ENCODE data around the gene MYO18B.

Gene MYO18B

DNA sequence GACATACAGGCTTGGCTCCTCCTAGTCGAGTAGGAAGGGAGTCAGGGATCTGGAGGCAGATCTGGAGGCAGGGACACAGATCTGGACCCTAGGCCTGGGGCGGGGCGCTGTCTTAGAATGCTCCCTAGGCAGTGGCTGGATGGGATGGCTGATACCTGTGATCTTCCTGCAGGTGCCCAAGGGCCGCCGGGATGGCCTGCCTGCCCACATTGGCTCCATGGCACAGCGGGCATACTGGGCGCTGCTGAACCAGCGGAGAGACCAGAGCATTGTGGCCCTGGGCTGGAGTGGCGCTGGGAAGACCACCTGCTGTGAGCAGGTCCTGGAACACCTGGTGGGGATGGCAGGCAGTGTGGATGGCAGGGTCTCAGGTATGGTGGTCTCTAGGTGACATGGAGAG is 35.4 kb downstream of the MYO18B start:
- DNase-seq (ENCODE audit: low spot score): no peak

DNA sequence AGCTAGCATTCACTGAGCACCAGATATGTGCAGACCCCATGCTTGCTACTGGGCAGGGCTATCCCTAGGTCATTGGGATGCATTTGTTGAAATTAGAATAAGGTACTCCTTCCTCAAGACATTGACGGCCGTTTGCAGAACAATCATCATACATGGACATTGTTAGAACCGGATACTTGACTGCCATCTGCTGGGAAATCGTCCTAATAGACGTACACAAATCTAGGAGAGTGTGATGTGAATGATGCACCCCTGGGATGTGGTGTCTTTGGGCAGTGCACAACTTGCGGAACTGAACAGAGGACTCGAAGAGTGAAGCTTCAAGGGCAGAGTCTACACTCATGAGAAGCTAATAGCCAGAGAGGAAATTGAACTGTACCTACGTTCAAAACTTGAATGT is 35.9 kb downstream of the MYO18B start:
- no peak for DNase-seq (ENCODE audit: low spot score)

DNA sequence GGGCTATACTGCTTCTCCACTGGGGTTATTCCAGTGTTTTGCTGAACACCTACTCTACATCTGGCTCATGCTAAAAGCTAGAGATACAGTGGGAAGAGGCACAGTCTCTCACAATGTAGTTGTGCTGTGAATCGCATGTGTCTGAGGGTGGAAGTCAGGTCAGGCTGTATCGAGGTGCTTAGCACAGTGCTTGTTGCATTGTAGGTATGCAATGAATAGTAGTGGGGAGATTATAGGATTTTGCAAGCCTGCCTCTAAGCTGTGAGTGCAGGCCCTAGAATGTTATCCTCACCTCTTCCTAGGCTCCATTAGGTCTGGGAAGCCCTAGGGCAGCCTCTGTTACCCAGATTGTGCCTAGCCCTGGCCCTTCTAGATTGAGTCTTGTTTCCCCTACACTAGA is 37.4 kb downstream of the MYO18B start:
- no peak for DNase-seq (ENCODE audit: low spot score)

DNA sequence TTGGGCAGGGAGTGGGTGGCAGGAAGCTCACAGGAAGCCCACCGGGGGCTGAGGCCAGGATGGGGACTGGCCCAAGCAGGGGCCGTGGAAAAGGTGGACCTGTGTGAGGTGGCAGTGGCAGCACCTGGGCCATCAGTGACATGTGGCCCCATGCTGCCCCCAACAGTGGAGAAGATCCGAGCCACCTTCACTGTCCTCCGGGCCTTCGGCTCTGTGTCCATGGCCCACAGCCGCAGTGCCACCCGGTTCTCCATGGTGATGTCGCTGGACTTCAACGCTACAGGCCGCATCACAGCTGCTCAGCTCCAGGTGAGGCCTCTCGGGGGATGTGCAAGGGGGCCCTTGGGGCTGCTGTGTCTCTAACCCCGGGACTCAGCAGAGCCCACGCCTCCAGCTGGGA is 37.9 kb downstream of the MYO18B start:
- no peak for DNase-seq (ENCODE audit: low spot score)

DNA sequence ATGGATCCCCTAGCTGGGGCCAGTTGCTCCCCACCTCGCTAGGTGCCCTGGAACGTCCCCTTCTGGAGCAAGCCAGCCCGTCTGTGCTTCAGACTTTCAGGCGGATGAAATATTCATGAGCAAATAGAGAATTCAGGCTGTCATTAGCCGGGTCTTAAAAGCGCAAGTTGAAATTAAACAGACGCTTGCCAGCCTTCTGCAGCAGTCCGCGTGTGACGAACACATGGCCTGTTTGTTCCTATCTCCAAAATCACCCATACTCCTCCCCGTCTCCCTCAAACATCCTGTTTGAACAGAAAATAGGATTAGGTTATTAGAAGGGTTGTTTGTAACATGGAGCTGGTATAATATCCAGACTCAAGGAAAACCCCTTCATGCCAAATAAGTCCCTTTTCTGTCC is 38.7 kb downstream of the MYO18B start:
- no peak for DNase-seq (ENCODE audit: low spot score)

DNA sequence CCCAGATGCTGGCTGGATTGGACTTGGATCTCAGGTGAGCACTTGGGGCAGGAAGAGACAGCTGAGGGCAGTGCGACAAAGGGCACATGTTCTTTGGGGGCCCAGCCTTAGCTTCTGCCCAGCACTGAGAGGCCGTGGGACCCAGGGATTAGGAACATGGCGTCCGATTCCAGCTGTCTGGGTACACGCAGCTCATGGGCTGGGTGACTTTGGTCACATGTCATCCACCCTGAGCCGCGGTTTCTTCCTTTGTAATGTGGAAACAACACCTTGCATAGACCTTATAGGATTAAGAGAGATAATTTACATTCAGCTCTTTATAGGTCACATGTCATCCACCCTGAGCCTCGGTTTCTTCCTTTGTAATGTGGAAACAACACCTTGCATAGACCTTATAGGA is 39.8 kb downstream of the MYO18B start:
- DNase-seq (ENCODE audit: low spot score): no peak

DNA sequence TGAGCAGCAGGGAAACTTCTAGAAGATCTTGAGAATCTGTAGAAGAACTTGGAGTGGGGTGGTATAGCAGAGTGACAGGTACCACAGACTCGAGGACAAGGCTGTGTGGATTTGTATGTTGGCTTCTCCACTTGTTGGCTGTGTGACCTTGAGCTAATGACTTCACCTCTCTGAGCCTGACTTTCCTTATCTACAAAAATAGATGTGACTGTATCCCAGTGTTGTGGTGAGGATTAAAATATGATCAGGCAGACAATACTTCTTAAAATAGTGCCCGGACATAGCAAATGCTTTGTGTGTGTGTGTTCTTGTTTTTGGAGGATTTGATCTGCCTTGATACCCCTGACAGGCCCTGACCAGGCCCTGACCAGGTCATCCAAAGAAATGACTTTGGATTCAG is 40.8 kb downstream of the MYO18B start:
- DNase-seq (ENCODE audit: low spot score): no peak

DNA sequence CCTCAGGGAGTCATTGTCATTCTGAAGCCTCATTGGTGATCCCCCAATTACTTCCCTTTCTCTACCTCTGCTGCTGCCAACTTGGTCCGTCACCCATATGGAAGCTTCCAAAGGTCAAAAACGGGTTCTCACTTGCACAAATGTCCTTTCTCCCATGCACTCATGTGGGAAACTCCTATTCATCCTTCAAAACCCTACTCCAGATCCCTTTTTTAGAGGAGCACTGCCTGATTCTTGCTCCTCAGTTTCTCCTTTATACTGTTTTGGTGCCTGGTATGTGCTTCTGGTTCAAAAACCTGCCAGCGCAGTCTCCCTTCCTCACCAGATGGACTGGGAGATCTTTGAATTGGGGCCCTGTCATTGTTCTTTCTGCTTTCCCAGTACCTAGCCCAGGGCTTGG is 41.9 kb downstream of the MYO18B start:
- no peak for DNase-seq (ENCODE audit: low spot score)

DNA sequence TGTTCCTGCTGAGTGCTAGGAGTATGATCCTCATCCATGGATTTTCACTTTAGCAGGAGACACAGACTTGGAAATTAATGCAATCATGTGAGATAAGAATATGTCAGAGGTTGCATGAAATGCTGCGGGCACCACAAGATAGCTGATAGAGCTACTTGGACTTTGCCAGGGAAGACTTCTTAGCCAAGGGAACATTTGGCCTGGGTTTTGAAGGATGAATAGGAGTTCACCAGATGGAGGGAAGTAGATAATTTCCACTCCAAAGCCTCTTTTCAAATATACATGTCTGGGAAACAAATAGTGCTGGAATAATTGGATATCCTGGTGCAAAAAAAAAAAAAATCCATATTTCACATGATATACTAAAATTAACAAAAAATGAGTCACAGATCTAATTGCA is 44.2 kb downstream of the MYO18B start:
- no peak for DNase-seq (ENCODE audit: low spot score)

DNA sequence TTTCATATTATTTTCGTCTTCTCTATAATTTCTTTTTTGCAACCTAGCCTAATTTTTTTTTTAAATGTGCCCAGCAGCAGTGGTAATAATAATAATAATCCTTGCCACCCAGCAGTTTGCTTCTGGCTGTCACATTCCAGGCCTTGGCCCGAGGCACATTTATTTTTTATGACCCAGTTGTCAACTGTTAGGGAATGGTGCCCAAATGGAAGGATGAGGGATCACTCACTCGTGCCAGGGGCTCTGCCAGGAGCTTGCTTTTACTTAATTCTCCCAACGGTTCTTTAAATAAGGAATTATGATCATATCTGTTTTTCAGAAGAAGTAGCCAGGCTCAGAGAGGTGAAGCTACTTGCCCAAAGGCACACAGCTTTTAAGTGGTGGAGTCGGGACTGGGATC is 49.6 kb downstream of the MYO18B start:
- DNase-seq (ENCODE audit: low spot score): no peak

DNA sequence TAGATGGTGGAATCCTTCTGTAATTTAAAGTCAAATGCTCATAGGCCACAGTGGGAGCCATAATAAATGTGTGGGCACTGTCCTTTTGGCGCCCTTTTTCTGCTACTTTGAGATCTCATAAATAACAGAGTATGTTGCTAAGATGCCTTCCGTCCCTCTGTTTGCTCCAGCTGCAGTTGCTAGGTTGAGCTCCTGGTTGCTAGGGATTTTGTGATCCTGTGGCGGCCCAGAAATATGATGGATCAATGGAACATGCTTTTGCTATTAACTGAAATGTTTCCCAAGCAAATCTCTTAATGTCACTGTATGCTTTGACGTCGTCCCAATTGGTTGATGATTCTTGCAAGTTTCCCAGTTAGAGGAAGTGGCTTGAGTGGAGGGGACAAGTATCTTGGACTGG is 53.5 kb downstream of the MYO18B start:
- no peak for DNase-seq (ENCODE audit: low spot score)

DNA sequence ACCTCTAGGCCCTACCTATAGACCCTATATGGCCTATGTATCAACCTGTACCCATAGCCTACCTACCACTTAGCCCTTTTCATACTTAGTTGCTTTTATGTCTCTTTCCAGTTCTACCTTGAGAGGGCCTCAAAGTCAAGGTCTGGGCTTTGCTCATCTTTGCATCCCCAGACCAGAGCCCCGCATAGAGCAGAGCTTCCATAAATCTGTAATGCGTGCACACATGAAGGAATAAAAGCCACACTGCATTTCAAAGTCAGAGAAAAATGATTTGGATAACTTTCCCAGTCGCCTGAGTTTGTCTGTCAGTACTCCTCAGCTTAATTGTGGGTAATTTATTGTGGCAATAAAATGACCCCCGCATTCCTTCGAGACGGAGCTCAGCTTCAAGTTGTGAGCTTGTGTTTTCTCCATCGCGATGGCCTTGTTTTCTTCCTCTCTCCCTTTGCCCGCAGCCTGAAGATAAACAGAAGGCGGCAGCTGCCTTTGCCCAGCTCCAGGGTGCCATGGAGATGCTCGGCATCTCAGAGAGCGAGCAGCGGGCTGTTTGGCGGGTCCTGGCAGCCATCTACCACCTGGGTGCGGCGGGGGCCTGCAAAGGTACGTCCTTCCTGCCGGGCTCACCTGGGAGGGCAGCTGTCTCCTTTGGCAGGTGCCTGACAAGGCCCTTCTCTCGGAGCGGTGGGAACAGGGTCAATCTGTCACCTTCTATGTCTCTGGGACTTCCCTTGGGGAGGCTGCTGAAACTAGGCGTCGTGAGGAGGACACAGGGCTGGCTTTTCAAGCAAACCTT is 55.7 kb downstream of the MYO18B start:
- no peak for DNase-seq (ENCODE audit: low spot score)

DNA sequence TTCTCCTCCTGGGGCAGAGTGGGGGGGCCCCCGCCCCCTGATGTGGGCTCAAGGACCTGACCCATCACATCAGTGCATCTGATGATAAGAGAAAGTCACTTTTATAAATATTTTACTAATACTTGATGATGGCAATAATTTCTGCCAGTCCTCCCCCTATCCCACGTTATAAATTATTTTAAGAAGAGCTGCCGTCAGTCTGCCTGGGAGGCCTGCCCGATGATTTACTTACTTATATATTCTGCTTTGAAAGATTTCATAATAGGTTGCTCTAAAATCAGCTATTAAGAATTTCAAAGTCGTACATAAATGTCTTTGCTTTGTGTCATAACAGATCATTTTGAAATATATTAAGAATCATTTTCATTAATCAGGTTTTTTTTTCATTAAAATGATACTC is 58.8 kb downstream of the MYO18B start:
- DNase-seq (ENCODE audit: low spot score): no peak

DNA sequence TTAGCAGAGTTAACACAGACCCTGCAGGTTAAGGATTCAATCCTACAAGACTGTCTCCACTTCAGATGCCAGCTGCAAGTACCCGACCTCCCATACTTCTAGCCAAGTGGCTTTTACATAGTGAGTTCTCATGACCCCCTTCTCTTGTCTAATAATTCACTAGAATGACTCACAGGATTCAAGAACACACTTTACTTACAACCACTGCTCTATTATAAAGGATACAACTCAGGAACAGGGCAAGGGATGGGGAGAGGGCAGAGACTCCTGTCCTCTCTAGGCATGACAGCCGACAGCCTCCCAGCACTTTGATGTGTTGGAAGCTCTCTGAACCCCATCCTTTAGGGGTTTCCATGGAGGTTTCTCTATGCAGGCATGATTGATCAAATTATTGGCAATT is 60.0 kb downstream of the MYO18B start:
- DNase-seq (ENCODE audit: low spot score): no peak

DNA sequence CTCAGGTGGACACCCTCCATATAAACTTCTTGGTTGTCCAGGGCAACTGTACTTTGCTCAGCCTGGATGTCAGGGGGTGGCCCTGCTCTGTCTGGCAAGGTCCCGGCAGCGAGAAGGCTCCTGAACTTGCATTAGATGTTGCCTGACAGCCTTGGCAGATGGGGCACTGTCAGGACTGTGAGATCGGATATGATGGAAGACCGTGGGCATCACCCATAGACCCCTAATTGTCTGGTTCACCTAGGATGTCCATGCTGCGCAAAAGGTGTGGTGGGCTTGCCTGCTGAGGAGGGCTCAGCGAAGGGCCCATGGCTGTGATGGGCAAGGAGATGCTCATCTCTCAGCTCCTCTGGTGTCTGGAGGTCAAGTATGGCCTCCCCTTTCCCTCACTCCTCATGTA is 62.7 kb downstream of the MYO18B start:
- DNase-seq (ENCODE audit: low spot score): no peak

DNA sequence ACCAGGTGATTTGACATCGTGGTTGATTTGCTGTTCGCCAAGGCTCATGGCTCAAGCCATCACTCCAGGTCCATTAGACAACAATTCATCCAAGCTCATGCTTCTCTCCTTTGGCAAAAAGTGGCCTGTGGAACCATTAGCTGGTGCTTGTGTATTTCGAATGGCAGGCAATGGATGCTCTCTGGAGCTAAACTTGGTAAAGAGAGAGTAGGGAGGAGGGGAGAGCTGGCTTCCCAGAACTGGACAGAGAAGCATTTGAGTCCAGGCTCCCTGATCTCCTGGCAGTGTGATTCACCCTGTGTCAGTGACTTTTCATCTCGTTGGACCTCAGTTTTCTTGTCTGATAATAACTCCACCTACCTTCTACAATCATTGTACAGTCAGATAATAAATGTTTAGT is 64.6 kb downstream of the MYO18B start:
- no peak for DNase-seq (ENCODE audit: low spot score)

DNA sequence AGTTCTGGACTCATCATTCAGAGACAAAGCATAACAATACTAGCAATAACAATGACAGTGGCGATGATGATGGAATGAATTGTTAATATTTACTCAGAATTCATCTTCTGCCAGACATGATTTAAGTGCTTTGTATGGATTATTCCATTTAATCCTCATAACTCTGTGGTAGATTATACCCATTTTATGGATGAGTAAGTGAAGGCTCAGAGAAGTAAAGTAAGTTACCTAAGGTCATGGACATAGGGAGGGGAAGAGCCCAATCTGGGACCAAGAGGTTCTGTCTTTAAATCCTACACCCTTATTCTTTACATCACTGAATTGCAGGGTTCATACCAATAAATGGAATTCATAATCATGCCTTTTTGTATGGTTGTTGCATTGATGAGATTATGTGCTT is 72.7 kb downstream of the MYO18B start:
- DNase-seq (ENCODE audit: low spot score): no peak

DNA sequence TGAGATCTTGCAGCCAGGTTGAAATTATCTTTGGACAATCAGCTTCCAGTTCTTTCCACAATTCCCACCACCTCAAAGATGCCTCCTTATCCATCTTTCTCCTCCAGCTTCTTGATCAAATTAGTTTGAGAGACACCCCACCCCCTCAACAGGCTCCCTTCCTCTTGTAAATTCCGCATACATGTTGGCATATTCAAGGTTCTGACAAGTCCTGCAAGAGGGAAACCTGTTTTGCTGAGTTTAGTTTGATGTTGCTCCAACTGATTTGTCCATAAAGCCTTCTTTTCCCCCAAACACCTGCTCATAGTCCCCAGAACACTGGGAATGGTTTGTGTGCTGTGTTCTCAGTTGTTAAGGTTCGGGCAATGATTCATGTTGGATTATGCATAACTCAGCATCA is 73.6 kb downstream of the MYO18B start:
- no peak for DNase-seq (ENCODE audit: low spot score)

DNA sequence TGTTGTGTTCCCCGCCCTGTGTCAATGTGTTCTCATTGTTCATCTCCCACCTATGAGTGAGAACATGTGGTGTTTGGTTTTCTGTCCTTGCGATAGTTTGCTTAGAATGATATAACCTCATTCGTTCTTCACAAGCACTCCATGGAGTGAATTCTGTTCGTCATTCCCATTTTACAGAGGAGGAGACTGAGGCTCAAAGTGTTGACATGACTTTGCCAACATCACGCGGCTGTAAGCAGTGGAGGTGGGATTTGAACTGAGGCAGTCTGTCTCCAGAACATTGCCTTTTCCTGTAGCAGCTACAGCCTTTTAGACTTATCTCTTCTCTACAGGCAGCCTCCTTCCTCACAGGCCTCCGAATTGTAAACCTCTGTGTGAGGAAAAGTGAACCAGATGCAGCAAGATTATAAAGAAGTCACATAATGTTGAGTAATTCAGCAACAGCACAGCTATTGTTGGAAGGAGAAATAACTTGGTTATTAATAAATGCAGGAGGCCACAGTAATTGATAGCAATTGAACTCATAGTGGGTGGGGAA is 74.6 kb downstream of the MYO18B start:
- no peak for DNase-seq (ENCODE audit: low spot score)

DNA sequence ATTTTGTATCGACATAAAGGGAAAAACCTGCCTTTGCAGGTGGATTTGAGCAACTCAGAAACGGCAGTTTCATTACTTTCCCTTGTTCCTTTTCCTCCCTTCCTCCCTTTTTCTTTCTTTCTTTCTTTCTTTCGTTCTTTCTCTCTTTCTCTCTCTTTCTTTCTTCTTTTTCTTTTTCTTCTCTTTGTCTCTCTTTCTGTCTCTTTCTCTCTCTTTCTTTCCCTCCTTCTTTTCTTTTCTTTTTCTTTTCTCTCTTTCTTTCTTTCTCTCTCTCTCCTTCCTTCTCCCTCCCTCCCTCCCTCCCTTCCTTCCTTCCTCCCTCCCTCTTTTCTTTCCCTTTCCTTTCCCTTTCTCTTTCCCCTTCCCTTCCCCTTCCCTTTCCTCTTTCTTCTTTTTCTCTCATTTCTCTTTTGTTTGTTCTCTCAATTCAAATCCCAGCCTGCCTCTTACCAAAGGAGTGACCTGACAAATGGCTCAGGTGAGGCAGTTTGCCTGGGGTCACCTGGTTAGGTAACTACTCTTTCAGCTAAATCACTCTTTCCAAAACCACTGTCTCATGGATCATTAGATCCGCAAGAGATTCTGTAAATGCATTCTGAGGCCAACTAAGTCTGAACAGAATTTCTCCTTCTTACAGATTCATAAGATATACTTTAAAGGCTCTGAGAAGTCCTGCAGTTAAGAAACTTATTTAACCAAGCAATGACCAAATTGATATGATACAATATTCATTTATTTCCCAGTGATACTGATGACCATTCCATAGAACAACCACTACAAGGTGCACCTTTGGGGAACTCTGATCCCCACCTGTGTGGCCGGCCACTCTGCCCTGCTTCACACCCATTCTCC is 75.3 kb downstream of the MYO18B start:
- DNase-seq (ENCODE audit: low spot score): no peak

DNA sequence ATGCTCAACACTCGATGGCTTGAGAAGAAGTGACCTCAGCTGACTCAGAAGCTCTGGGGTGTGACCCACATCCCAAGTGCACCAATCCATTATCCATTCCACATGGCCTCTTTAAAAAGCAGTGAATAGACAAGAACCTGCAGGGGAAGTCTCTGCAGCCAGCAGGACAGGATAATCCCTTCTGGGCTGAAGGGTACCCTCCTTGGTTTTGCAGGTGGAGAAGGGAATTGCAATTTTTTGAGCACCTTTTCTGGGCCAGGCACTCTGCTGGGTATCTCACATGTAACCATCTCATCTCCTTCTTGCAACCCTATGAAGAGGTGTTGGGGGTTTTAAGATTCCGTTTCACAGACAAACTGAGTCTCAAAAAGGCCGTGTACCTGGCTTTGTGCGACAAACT is 76.6 kb downstream of the MYO18B start:
- DNase-seq (ENCODE audit: low spot score): no peak

DNA sequence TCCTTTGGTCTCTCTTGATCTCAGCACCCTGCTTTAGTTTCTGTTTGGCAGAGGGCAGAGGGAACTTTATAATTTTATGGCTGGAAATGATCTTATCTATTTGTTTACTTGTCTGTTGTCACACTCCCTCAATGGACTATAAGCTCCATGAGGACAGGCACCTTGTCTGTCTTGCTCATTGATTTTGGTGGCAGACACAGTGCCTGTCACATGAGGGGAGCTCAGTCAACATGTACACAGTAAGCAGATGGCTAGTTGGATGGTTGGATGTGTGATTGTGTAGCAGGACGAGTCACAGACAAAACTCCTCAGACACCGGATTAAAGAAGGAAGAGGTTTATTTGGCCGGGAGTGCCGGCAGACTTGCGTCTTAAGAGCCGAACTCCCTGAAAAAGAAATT is 80.4 kb downstream of the MYO18B start:
- no peak for DNase-seq (ENCODE audit: low spot score)

DNA sequence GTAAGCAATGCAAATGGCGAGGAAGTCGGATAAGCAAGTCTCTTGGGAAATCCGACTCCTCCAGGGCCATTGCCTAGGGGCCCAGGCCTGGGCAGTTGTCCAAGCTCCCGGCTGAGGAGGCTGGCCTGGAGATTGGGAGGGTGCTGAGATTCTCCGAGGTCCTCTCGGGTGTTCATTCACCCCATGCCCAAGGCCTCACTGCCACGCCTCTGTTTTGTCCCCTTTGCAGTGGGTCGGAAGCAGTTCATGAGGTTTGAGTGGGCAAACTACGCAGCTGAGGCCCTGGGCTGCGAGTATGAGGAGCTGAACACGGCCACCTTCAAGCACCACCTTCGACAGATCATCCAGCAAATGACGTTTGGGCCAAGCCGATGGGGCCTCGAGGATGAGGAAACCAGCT is 81.3 kb downstream of the MYO18B start:
- DNase-seq (ENCODE audit: low spot score): no peak
